ENCODE measurements around the gene SIN3A. TPM values are rescaled to one million over a fixed set of nuclear protein-coding genes. Genes with fewer than 3 reads are reported as not detected.
"Not testable (repeated sequence)": the region's sequence is repeated elsewhere in the genome, so short reads cannot be mapped to it uniquely, and the experiment has no call there.

Gene SIN3A
- total and polyA plus RNA-seq, 8 donors = 6.8 to 33.4 (median 21.6) TPM

DNA sequence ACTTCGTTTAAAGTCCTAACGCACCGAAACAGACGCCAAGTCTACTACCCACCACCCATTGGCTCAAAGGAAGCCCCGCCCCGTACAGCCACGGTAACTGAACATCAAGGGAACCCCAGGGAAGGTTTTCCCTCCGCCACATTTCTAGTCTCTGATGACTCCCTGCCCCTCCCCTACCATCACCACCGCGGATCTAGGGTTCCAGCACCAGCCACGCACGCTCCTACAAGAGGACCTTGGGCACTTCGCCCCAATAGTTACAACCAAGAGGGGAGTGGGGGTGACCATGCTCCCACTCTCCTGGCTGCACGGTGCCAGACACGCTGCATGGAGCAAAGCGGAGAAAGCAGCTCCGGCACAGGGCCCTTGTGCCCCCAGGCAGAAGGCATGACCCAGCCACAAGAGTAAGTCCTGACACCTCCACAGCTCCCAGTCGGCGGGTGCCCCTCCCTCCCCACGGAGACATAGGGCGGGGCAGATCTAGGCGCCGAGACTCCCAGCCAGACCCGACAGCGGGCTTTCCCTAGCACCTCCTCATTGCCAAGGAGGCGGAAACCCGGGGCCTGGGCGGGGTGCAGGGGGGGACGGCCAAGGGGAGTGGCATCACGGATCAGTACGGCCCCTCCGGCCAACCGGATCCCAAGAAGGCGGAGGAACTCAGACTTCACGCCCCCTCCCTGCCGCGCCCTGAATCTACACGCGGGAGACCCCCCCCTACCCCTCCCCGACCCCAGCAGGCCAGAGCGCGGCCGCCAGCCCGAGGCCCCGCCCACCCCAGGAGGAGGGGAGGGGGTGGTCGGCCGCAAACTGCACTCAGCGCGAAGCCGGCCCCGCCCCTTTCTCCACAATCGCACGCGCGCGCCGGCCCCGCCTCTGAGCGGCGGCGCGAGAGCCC lies 936 bp downstream of the SIN3A start:
- Histone ChIP-seq H3K4me1 (peaks cover 3 to 12% (median 10%) of the 10 kb centered on the region in 3 donors), H3K4me3 (peak overlapping the region; percentile 41 to 67 (median 56)), H3K27me3 (no peaks in the 10 kb centered on the region), H3K36me3 (no peaks in the 10 kb centered on the region), H3K9me3 (no peaks in the 10 kb centered on the region), H3K27ac (peak overlapping the region; percentile 69 to 91 (median 76))
- FAIRE-seq (peak; percentile 39), DNase-seq (peak; percentile 96 to 99 (median 98)), ATAC-seq (peak; percentile 47 to 57 (median 52))
- intact Hi-C loops (cut with DNase I) = no loop called here
- WGBS, 2 donors = 1% methylated on average over 46 to 62 of the region's 62 CpGs
- TF ChIP-seq CTCF (IDR thresholded peaks at IDR 0.05) = no peak

- FAIRE-seq = no peak
- Histone ChIP-seq H3K4me3 (peak overlapping the region; percentile 6 to 67 (median 56)), H3K27ac (peak overlapping the region; percentile 69 to 91 (median 76)), H3K27me3 (no peaks in the 10 kb centered on the region), H3K36me3 (no peaks in the 10 kb centered on the region), H3K9me3 (no peaks in the 10 kb centered on the region), H3K4me1 (peaks cover 3 to 12% (median 10%) of the 10 kb centered on the region in 3 donors)
- no peak for ATAC-seq
- 15 to 16% methylated on average over 14 of the region's 14 CpGs for WGBS, 2 donors
- no peak for TF ChIP-seq CTCF (IDR thresholded peaks at IDR 0.05)
- intact Hi-C loops (cut with DNase I) = no loop called here
- peak in 3 of 6 donors; percentile 22 to 48 (median 29) for DNase-seq
Measured at GRCh38 chr15:75449585-75450306, 1.7 kb downstream of the SIN3A start.

DNA sequence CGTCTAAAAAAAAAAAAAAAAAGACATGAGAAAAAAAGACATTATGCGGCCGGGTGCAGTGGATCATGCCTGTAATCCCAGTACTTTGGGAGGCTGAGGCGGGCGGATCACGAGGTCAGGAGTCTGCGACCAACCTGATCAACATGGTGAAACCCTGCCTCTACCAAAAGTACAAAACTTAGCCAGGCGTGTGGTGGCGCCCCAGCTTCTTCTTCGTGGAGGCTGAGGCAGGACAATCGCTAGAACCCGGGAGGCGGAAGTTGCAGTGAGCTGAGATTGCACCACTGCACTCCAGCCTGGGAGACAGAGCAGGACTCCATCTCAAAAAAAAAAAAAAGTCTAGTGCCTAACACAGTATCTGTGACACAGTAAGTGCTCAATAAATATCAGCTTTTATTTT lies 3.3 kb downstream of the SIN3A start:
- intact Hi-C loops (cut with DNase I); ATAC-seq; H3K9me3 ChIP-seq; FAIRE-seq; H3K27me3 ChIP-seq; H3K27ac ChIP-seq; H3K4me3 ChIP-seq; H3K36me3 ChIP-seq: not testable (repeated sequence)
- H3K4me1 ChIP-seq = peaks cover 3 to 16% (median 16%) of the 10 kb centered on the region in 3 donors
- 90% methylated on average over 13 of the region's 13 CpGs for WGBS, 2 donors
- peak in 1 of 6 donors; percentile 23 for DNase-seq

GRCh38 chr15:75446151-75446550 lies 5.3 kb downstream of the SIN3A start:
- Histone ChIP-seq H3K4me3 (no peak overlapping the region), H3K4me1 (peaks cover 3 to 16% (median 16%) of the 10 kb centered on the region in 3 donors), H3K27ac (no peak overlapping the region), H3K36me3 (no peaks in the 10 kb centered on the region), H3K27me3 (no peaks in the 10 kb centered on the region), H3K9me3 (no peaks in the 10 kb centered on the region)
- no peak for TF ChIP-seq CTCF (IDR thresholded peaks at IDR 0.05)
- WGBS, 2 donors = 82 to 95% methylated on average over 3 of the region's 3 CpGs
- intact Hi-C loops (cut with DNase I) = no loop called here
- DNase-seq (no peak), FAIRE-seq (no peak), ATAC-seq (no peak)

GRCh38 chr15:75445324-75445723 lies 6.2 kb downstream of the SIN3A start:
- H3K4me3 ChIP-seq; intact Hi-C loops (cut with DNase I); FAIRE-seq; ATAC-seq; DNase-seq; H3K36me3 ChIP-seq; H3K27ac ChIP-seq; H3K9me3 ChIP-seq; H3K27me3 ChIP-seq: not testable (repeated sequence)
- peaks cover 3 to 16% (median 16%) of the 10 kb centered on the region in 3 donors for H3K4me1 ChIP-seq
- WGBS, 2 donors = 91 to 92% methylated on average over 10 of the region's 10 CpGs

DNA sequence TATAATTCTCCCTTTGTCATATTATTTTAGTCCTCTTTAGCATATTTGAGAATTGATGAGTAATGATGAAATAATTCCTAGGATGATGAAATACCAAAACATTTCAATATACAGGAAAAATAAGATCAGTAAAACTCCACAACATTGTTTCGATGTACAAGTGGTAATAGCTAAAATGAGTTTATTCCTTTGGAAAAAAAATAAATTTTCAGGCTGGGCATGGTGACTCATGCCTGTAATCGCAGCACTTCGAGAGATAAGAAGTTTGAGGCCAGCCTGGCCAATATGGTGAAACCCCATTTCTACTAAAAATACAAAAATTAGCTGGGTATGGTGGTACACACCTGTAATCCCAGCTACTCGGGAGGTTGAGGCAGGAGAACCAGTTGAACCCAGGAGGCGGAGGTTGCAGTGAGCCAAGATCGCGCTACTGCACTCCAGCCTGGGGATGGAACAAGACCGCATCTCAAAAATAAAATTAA lies 7.5 kb downstream of the SIN3A start:
- H3K27ac ChIP-seq; H3K4me3 ChIP-seq; FAIRE-seq; H3K4me1 ChIP-seq; H3K36me3 ChIP-seq; H3K27me3 ChIP-seq; DNase-seq; intact Hi-C loops (cut with DNase I); H3K9me3 ChIP-seq: not testable (repeated sequence)
- ATAC-seq = peak in 2 of 4 donors; percentile 28 to 29
- 78 to 81% methylated on average over 8 of the region's 8 CpGs for WGBS, 2 donors
